IPS-18c (cell line): ENCODE measurements around the gene GALNT17.
"Not testable (repeated sequence)": the region's sequence is repeated elsewhere in the genome, so short reads cannot be mapped to it uniquely, and the experiment has no call there.

ENCODE experiments used
- H3K4me3 ChIP-seq: 2 replicates; pipeline ENCODE4 v1.7.0; 2013; ENCODE audit warnings: low read depth, mild to moderate bottlenecking, low read length, moderate library complexity; ENCODE audit not compliant: insufficient read depth
- H3K9me3 ChIP-seq: one replicate; pipeline ENCODE4 v1.6.1; 2013; ENCODE audit warnings: mild to moderate bottlenecking, low read length, moderate library complexity; ENCODE audit not compliant: control insufficient read depth, insufficient read depth

Gene GALNT17

DNA sequence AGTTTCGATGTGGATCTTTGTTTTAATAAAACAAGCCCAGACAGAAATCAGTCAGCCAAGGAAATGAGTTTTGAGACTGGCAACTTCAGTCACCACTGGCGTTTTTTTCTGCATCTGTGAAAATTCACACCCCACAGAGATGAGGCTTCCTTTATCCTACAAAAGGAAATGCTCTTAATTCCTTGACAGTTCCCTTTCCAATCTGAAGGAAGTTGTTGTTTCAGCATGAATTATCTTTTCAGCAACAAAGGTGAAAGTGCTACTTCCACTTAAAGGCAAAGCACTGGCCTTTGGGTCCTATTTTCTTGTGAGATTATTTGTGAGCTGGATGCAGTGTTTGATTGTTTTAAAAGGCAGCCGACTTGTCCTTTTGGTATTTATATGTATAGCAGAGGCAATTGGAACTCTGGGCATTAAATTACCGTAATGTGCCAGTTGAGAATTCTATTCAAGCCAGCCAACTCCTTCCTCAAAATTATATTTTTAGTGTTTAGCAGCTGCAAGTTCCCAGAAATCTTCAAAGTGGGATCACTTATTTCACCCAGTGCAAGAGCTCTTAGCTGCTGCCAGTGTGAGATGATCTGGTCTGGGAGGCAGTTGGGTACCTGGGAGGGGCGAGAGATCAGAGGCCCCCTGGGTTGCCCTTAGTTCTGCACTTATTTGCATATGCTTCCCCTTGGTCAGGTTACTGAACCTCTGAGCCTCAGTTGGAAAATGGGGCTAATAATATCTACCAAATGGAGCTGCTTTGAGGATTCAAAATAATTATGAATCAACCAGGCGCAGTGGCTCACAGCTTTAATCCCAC, 427.1 kb downstream of the GALNT17 start:
- Histone ChIP-seq H3K9me3 (peaks cover 2% of the 10 kb centered on the region), H3K4me3 (no peak overlapping the region; the same call in 1 of the 2 replicates)

- H3K9me3 ChIP-seq, result peaks cover 2% of the 10 kb centered on the region
- no peak overlapping the region for H3K4me3 ChIP-seq
Observed at GRCh38 chr7:71560354-71560995, 428.5 kb downstream of the GALNT17 start.

- peaks cover 2% of the 10 kb centered on the region for H3K9me3 ChIP-seq
Observed at GRCh38 chr7:71563276-71563675, 431.3 kb downstream of the GALNT17 start.

DNA sequence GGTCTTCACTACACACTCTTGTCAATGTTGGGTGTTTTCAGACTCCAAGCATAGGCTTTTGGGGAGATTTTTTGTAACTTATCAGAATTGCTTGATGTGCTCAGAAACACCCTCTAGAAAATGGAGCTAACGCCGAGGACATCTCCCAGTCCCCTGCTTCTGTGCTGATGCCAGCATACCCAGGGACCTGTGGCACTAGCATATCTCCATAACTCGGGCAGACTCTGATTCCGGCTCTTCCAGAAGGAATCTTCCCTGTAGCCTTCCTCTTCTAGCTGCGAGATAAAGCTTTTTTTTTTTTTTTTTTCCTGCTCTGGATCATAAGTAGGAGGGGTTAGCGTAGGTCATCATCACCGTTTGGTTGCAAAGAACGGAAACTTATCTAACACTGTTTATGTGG, 434.4 kb downstream of the GALNT17 start:
- Histone ChIP-seq H3K9me3 (no peaks in the 10 kb centered on the region), H3K4me3 (no peak overlapping the region)

More at GRCh38 chr7:71563276-71563675, 431.3 kb downstream of the GALNT17 start:
- no peak overlapping the region for H3K4me3 ChIP-seq

DNA sequence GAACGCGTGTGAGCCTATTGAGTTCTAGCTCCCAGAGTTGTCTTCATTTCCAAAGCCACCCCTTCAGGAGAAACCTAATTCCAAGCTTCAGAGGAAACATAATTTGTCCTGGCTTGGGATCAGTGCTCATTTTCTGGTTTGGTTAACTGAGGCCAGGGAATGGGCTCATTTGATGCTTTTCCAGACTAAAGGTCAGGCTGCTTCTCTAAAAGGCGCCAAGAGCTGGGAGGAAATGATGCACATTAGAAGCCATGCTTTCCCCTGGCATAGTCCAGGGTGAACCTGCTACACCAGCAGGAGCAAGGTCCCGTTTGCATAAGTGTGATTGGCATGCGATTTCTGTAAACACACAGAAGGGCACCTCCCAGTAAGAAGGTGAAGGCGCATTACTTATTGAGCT, 435.0 kb downstream of the GALNT17 start:
- Histone ChIP-seq H3K4me3 (no peak overlapping the region), H3K9me3 (no peaks in the 10 kb centered on the region)

- Histone ChIP-seq H3K9me3 (no peaks in the 10 kb centered on the region), H3K4me3 (no peak overlapping the region)
Observed at GRCh38 chr7:71574153-71574860, 442.4 kb downstream of the GALNT17 start.

DNA sequence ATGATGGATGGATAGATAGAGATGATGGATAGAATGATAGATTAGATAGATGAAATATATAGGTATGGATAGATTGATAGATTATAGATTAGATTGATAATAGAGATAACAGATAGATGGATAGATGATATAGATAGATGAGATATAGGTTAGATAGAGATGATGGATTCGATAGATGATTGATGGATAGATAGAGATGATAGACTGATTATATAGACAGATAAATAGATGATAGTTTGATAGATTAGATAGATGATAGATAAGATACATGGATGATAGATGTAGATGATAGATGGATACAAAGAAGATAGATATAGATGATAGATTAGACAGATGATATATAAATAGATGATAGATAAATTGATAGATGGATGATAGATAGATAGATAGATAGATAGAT, 448.1 kb downstream of the GALNT17 start:
- H3K9me3 ChIP-seq, result peaks cover 3% of the 10 kb centered on the region
- H3K4me3 ChIP-seq, result no peak overlapping the region

DNA sequence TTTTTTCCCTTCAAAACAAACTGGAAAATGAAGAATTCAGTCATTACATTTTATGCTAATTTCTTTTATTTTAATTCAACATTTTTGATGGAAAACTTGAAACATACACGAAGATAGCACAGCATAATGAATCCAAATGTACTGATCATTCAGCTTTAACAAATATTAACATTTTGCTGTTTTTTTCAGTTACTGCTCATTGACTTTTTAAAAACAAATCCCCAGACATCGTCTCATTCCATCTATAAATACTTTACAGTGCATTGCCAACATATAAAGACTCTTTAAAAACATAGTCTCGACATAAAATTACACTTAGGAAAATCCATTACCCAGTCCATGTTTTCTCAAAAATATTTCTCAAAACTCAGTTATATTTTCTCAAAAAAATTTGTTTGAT, 452.3 kb downstream of the GALNT17 start:
- Histone ChIP-seq H3K9me3 (peaks cover 9% of the 10 kb centered on the region), H3K4me3 (no peak overlapping the region)

DNA sequence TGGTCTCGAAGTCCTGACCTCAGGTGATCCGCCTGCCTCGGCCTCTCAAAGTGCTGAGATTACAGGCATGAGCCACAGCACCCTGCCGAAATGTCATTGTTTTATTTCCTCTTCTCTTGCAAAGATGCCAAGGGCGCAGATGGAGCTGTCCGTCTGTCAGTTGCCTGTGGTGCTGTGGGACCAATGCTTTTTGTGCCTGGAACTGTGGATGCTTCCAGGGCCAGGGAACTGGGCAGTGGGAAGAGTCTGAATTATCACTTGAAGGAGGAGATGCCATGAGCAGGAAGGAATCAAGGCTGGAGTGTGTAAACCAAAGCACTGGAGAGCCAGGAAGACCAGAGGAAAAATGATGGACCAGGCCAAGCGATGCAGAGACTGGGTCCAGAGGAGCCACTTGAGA, 459.9 kb downstream of the GALNT17 start:
- Histone ChIP-seq H3K4me3 (no peak overlapping the region), H3K9me3 (peaks cover 5% of the 10 kb centered on the region)

- not testable (repeated sequence) for H3K4me3 ChIP-seq, H3K9me3 ChIP-seq
Observed at GRCh38 chr7:71592388-71592787, 460.4 kb downstream of the GALNT17 start.

- Histone ChIP-seq H3K4me3 (no peak overlapping the region), H3K9me3 (no peaks in the 10 kb centered on the region)
Observed at GRCh38 chr7:71594736-71595135, 462.8 kb downstream of the GALNT17 start.

- H3K4me3 ChIP-seq, result no peak overlapping the region
- H3K9me3 ChIP-seq, result no peaks in the 10 kb centered on the region
Observed at GRCh38 chr7:71595176-71595575, 463.2 kb downstream of the GALNT17 start.

DNA sequence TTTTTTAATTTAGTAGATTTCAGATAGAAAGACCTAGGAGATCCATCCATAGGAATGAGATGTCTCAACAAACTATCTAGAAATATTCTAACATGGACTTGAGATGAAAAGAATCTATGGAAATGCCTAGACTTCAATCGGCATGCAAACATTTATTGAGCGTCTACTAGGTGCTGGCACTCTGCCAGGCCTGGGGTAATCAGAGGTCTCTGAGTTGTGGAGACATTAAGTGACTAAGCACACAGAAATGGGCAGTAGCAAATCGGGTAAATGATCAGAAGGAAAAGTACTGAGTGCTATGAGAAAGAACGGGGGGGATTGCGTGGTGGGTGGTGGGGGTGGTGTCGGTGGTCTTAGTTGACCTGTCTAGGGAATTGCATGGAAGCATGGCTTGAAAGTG, 466.6 kb downstream of the GALNT17 start:
- H3K9me3 ChIP-seq, result no peaks in the 10 kb centered on the region
- H3K4me3 ChIP-seq, result no peak overlapping the region

GRCh38 chr7:71601851-71602250, 469.9 kb downstream of the GALNT17 start:
- H3K9me3 ChIP-seq, result no peaks in the 10 kb centered on the region
- H3K4me3 ChIP-seq, result no peak overlapping the region

DNA sequence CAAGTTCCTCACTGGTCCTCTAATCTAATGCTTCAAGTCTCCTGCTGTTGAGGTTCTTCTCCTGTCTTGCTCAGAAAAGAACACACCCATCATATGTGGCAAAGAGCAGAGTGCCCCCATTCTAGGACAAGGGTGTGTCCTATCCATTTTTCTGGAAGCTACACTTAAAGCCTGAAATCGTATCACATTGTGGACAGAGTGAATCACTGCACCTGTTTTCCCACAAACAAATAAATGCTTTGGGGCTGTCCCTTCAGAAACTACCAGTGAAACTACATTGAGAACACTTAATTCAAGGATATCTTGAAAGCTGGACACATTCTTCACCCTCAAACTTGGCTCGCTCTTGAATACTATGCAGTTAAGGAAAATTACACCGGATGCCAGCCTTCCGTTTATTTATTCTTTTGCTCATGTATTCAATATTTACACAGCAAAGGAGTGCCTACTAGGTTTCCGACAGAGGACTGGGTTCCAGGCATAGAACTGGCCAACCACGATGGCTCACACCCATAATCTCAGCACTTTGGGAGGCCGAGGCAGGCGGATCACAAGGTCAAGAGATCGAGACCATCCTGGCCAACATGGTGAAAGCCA, 473.0 kb downstream of the GALNT17 start:
- Histone ChIP-seq H3K4me3 (no peak overlapping the region), H3K9me3 (no peaks in the 10 kb centered on the region)

DNA sequence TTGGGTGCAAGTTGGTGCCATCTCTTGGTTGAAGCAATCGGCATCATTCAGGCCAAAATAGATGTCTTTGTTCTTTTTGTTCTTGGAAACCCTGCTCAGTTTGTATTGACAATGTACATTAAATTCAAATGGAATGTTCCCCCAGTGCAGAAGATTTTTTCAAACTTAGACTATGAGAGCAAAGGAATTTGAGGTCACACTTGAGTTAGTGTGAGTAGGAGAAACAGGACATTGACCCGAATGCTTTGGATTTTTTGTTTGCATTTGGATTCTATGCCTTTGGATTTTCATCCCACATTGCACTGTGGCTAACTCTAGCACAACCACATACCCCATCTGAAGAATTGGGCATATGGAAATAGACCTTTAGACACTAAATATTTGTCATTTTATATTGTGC, 480.0 kb downstream of the GALNT17 start:
- Histone ChIP-seq H3K4me3 (no peak overlapping the region), H3K9me3 (no peaks in the 10 kb centered on the region)

- Histone ChIP-seq H3K4me3 (no peak overlapping the region), H3K9me3 (no peaks in the 10 kb centered on the region)
Observed at GRCh38 chr7:71612911-71613310, 481.0 kb downstream of the GALNT17 start.

DNA sequence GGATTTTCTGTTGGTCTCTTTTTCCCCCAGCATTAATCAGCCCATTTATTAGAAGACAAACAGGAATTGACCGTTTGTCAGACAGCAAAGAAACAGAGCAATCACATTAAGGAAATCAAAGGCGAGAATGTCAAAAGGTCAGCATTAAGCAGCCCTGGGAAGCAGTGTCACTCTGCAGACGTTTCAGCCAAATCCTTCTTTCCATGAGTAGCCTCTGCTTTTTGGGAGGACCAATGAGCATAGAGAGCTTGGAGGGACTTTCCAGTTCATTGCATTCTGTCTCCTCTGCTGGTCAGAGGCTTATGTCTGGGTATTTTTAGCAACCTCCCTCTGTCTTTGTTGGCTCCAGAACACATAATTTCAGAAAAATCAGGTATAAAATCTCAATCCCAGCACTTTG, 481.4 kb downstream of the GALNT17 start:
- Histone ChIP-seq H3K9me3 (no peaks in the 10 kb centered on the region), H3K4me3 (no peak overlapping the region)
